UCSD-AML1 (cell line): ENCODE results near the gene XRCC6.
"Not testable (repeated sequence)": the region's sequence is repeated elsewhere in the genome, so short reads cannot be mapped to it uniquely, and the experiment has no call there.

Source experiments
- DNase-seq: peaks from one replicate; lab custom pipeline; 2025; ENCODE audit not compliant: unreplicated experiment; lab: John Stamatoyannopoulos, UW

The XRCC6 gene

GRCh38 chr22:41621099-41621910, at the start of gene XRCC6:
TSS of gene XRCC6 (plus strand) at chr22:41621295. CDS start at chr22:41622005, 710 bp downstream.
- DNase-seq, result peak; percentile 100

- no peak for DNase-seq
These were observed 49.3 kb upstream of the XRCC6 start for GRCh38 chr22:41571786-41572185.

- not testable (repeated sequence) for DNase-seq
These were observed 48.8 kb upstream of the XRCC6 start for GRCh38 chr22:41572305-41572704.

GRCh38 chr22:41573677-41574076, 47.4 kb upstream of the XRCC6 start:
- no peak for DNase-seq

- DNase-seq, result no peak
These were observed 46.2 kb upstream of the XRCC6 start for GRCh38 chr22:41574847-41575381.

GRCh38 chr22:41575533-41575932, 45.6 kb upstream of the XRCC6 start:
- DNase-seq, result no peak

GRCh38 chr22:41576877-41577276, 44.2 kb upstream of the XRCC6 start:
- DNase-seq, result peak; percentile 68

- DNase-seq, result no peak
These were observed 43.0 kb upstream of the XRCC6 start for GRCh38 chr22:41578114-41578513.

GRCh38 chr22:41578818-41579217, 42.3 kb upstream of the XRCC6 start:
- DNase-seq, result no peak

GRCh38 chr22:41579297-41579996, 41.6 kb upstream of the XRCC6 start:
- DNase-seq, result no peak

- DNase-seq, result no peak
These were observed 41.1 kb upstream of the XRCC6 start for GRCh38 chr22:41579997-41580355.

- no peak for DNase-seq
These were observed 38.4 kb upstream of the XRCC6 start for GRCh38 chr22:41582694-41583093.

GRCh38 chr22:41584881-41585280, 36.2 kb upstream of the XRCC6 start:
- DNase-seq, result no peak

GRCh38 chr22:41585898-41586297, 35.2 kb upstream of the XRCC6 start:
- no peak for DNase-seq

- DNase-seq, result no peak
These were observed 33.8 kb upstream of the XRCC6 start for GRCh38 chr22:41587347-41587723.

- DNase-seq, result peak; percentile 100
These were observed 31.5 kb upstream of the XRCC6 start, which contains the start of gene PMM1 for GRCh38 chr22:41589391-41590241. TSS of gene PMM1 (minus strand) at chr22:41589840. CDS start at chr22:41589805, 35 bp downstream.

GRCh38 chr22:41593336-41593960, 27.6 kb upstream of the XRCC6 start:
- DNase-seq, result not testable (repeated sequence)

- DNase-seq, result no peak
These were observed 25.4 kb upstream of the XRCC6 start for GRCh38 chr22:41595703-41596102.

GRCh38 chr22:41596776-41597634, 24.1 kb upstream of the XRCC6 start:
- peak; percentile 56 for DNase-seq

GRCh38 chr22:41597635-41597953, 23.5 kb upstream of the XRCC6 start:
- no peak for DNase-seq
